GM21529 (cell line): ENCODE measurements around the gene WDR90.

ENCODE experiments used
- ATAC-seq: cut with Tn5 transposase; IDR thresholded peaks from one replicate; pipeline ENCODE4 v1.9.1; 2021; ENCODE audit not compliant: unreplicated experiment

The WDR90 gene

GRCh38 chr16:625977-626765 lies 23.0 kb upstream of the WDR90 start:
- ATAC-seq: no peak

GRCh38 chr16:626787-627453 lies 22.2 kb upstream of the WDR90 start:
- no peak for ATAC-seq

- ATAC-seq: no peak
Observed at GRCh38 chr16:627454-628239, 21.5 kb upstream of the WDR90 start.

- no peak for ATAC-seq
Observed at GRCh38 chr16:628321-629061, 20.7 kb upstream of the WDR90 start.

GRCh38 chr16:629185-629832 lies 19.9 kb upstream of the WDR90 start:
- ATAC-seq: no peak

- ATAC-seq: no peak
Observed at GRCh38 chr16:629833-630248, 19.3 kb upstream of the WDR90 start.

GRCh38 chr16:630249-630814 lies 18.8 kb upstream of the WDR90 start:
- ATAC-seq: no peak

GRCh38 chr16:630815-631405 lies 18.3 kb upstream of the WDR90 start, which contains the start of gene WFIKKN1:
TSS of gene WFIKKN1 (plus strand) at chr16:630985. CDS start at chr16:631254, 269 bp downstream.
- ATAC-seq: no peak

- ATAC-seq: no peak
Observed at GRCh38 chr16:631808-632358, 17.3 kb upstream of the WDR90 start.

GRCh38 chr16:632486-633335 lies 16.5 kb upstream of the WDR90 start:
- ATAC-seq: no peak

- no peak for ATAC-seq
Observed at GRCh38 chr16:633336-634050, 15.7 kb upstream of the WDR90 start.

GRCh38 chr16:634051-634670 lies 15.0 kb upstream of the WDR90 start:
- ATAC-seq: no peak

GRCh38 chr16:634996-635395 lies 14.2 kb upstream of the WDR90 start:
- ATAC-seq: no peak

GRCh38 chr16:635573-636205 lies 13.5 kb upstream of the WDR90 start:
- ATAC-seq: peak; percentile 4

- peak; percentile 72 for ATAC-seq
Observed at GRCh38 chr16:636206-637080, 12.7 kb upstream of the WDR90 start, which contains the start of gene METTL26. TSS of gene METTL26 (minus strand) at chr16:636305. CDS start at chr16:636290, 15 bp downstream.
